IMR-90 (cell line): ENCODE data around the gene CHPF. TPM values are rescaled to one million over a fixed set of nuclear protein-coding genes. Genes with fewer than 3 reads are reported as not detected.

ENCODE experiments used
- ATAC-seq: fragments of 200-7000 bp; cut with Tn5 transposase; 2 replicates; pipeline ENCODE4 v1.9.1; 2020; ENCODE audit warnings: low read depth, mild to moderate bottlenecking, moderate library complexity
- BruUV-seq: library from RNA; stranded (reverse); fragments of 400-500 nt; replicated peaks from 2 replicates; lab custom pipeline; 2021; lab: Mats Ljungman, UMichigan
- CTCF ChIA-PET: fragments of 300-600 bp; formaldehyde crosslinking; extraction: SDS; loops from one replicate; lab custom pipeline; 2021; ENCODE audit warnings: antibody characterized with exemption; lab: Yijun Ruan, JAX
- POLR2A ChIA-PET: fragments of 300-600 bp; sonication (Branson Sonifier 250); formaldehyde crosslinking; loops from one replicate; lab custom pipeline; 2022; ENCODE audit warnings: antibody characterized with exemption; ENCODE audit not compliant: unreplicated experiment; lab: Charles Lee
- DNase-seq: peaks from one replicate; pipeline ENCODE4 v3.0.0; 2013
- H2AFZ ChIP-seq: replicated peaks from 2 replicates; pipeline ENCODE3; 2013; ENCODE audit warnings: low read length, mild to moderate bottlenecking; ENCODE audit not compliant: poor library complexity
- H2AK5ac ChIP-seq: 2 replicates; pipeline ENCODE4 v1.6.1; 2013; ENCODE audit warnings: low read depth, low read length, inconsistent platforms
- H2AK9ac ChIP-seq: replicated peaks from 2 replicates; pipeline ENCODE3; 2013; ENCODE audit warnings: mild to moderate bottlenecking, low read depth, low read length, moderate library complexity; ENCODE audit not compliant: poor library complexity
- H2BK120ac ChIP-seq: 2 replicates; pipeline ENCODE4 v1.6.1; 2013; ENCODE audit warnings: low read depth, low read length, inconsistent platforms
- H2BK15ac ChIP-seq: 3 replicates; pipeline ENCODE4 v1.6.1; 2013; ENCODE audit warnings: low read depth, low read length, inconsistent platforms
- H2BK20ac ChIP-seq: 2 replicates; pipeline ENCODE4 v1.6.1; 2013; ENCODE audit warnings: low read depth, mild to moderate bottlenecking, inconsistent platforms, low read length, moderate library complexity
- H2BK5ac ChIP-seq: 2 replicates; pipeline ENCODE4 v1.6.1; 2013; ENCODE audit warnings: mild to moderate bottlenecking, low read depth, low read length, inconsistent platforms; ENCODE audit not compliant: poor library complexity, severe bottlenecking
- H3K14ac ChIP-seq: replicated peaks from 2 replicates; pipeline ENCODE4 v1.6.1; 2013; ENCODE audit warnings: low read depth, low read length, inconsistent platforms
- H3K18ac ChIP-seq: 2 replicates; pipeline ENCODE4 v1.6.1; 2013; ENCODE audit warnings: low read depth, low read length, control low read depth
- H3K23ac ChIP-seq: 2 replicates; pipeline ENCODE4 v1.6.1; 2013; ENCODE audit warnings: low read depth, low read length, inconsistent platforms
- H3K27ac ChIP-seq: 2 replicates; pipeline ENCODE4 v1.5.1; 2013; ENCODE audit warnings: mild to moderate bottlenecking, control low read depth, low read length; ENCODE audit not compliant: insufficient read depth
- H3K27me3 ChIP-seq: 2 replicates; pipeline ENCODE4 v1.6.1; 2013; ENCODE audit warnings: low read length; ENCODE audit not compliant: control insufficient read depth, insufficient read depth
- H3K36me3 ChIP-seq: 2 replicates; pipeline ENCODE4 v1.6.1; 2013; ENCODE audit warnings: low read length, mixed read lengths; ENCODE audit not compliant: control insufficient read depth, insufficient read depth
- H3K4ac ChIP-seq: 2 replicates; pipeline ENCODE4 v1.6.1; 2013; ENCODE audit warnings: low read depth, low read length, inconsistent platforms
- H3K4me1 ChIP-seq: 2 replicates; pipeline ENCODE4 v1.6.1; 2013; ENCODE audit warnings: low read length, mixed read lengths; ENCODE audit not compliant: control insufficient read depth, insufficient read depth
- H3K4me2 ChIP-seq: 2 replicates; pipeline ENCODE4 v1.6.1; 2013; ENCODE audit warnings: low read depth, mild to moderate bottlenecking, control low read depth, low read length, moderate library complexity
- H3K4me3 ChIP-seq: 2 replicates; pipeline ENCODE4 v1.5.1; 2013; ENCODE audit warnings: low read depth, mild to moderate bottlenecking, control low read depth, low read length, moderate library complexity; ENCODE audit not compliant: insufficient read depth
- H3K56ac ChIP-seq: 2 replicates; pipeline ENCODE4 v1.6.1; 2013; ENCODE audit warnings: low read length, inconsistent platforms; ENCODE audit not compliant: insufficient read depth; ENCODE audit errors: extremely low read depth
- H3K79me1 ChIP-seq, 2 experiments: 2 replicates each; pipeline ENCODE4 v1.6.1; 2013; ENCODE audit warnings: low read length in 2 of 2, inconsistent platforms in 1 of 2, low read depth in 1 of 2
- H3K9ac ChIP-seq: 2 replicates; pipeline ENCODE4 v1.6.1; 2013; ENCODE audit warnings: low read depth, low read length, control low read depth
- H3K9me1 ChIP-seq: 2 replicates; pipeline ENCODE4 v1.6.1; 2013; ENCODE audit warnings: low read length, inconsistent platforms; ENCODE audit not compliant: insufficient read depth
- H3K9me3 ChIP-seq: 2 replicates; pipeline ENCODE4 v1.6.1; 2013; ENCODE audit warnings: low read length; ENCODE audit not compliant: control insufficient read depth, insufficient read depth
- H4K20me1 ChIP-seq: 2 replicates; pipeline ENCODE4 v1.6.1; 2013; ENCODE audit warnings: low read length, inconsistent platforms; ENCODE audit not compliant: insufficient read depth
- H4K5ac ChIP-seq: 2 replicates; pipeline ENCODE4 v1.6.1; 2013; ENCODE audit warnings: mild to moderate bottlenecking, low read depth, low read length, control low read depth
- H4K8ac ChIP-seq, 2 experiments: 2 replicates each; pipeline ENCODE4 v1.6.1; 2013; ENCODE audit warnings: low read depth in 2 of 2, low read length in 2 of 2, control low read depth in 1 of 2, inconsistent platforms in 1 of 2
- H4K91ac ChIP-seq: 2 replicates; pipeline ENCODE4 v1.6.1; 2013; ENCODE audit warnings: low read depth, low read length, inconsistent platforms; ENCODE audit not compliant: insufficient read depth
- BHLHE40 ChIP-seq: fragments of 150-350 bp; IDR thresholded peaks from 2 replicates; pipeline ENCODE4 v1.6.1; 2016; ENCODE audit warnings: mild to moderate bottlenecking, low read depth, low read length
- MAZ ChIP-seq: IDR thresholded peaks from 2 replicates; pipeline ENCODE4 v1.6.1; 2012; ENCODE audit warnings: low read depth, mild to moderate bottlenecking, low read length, improper control_type of control experiment, moderate library complexity, borderline replicate concordance
- MXI1 ChIP-seq: IDR thresholded peaks from 2 replicates; pipeline ENCODE4 v1.6.1; 2012; ENCODE audit warnings: low read depth, mild to moderate bottlenecking, low read length, moderate library complexity, borderline replicate concordance
- NFE2L2 ChIP-seq: fragments of 150-350 bp; IDR thresholded peaks from 2 replicates; pipeline ENCODE4 v1.6.1; 2016; ENCODE audit warnings: low read depth, mild to moderate bottlenecking, low read length
- POLR2A ChIP-seq: IDR thresholded peaks from 2 replicates; pipeline ENCODE4 v1.6.1; 2012; ENCODE audit warnings: mild to moderate bottlenecking, low read depth, low read length
- RAD21 ChIP-seq: IDR thresholded peaks from 2 replicates; pipeline ENCODE4 v1.6.1; 2012; ENCODE audit warnings: low read length, improper control_type of control experiment
- RCOR1 ChIP-seq: IDR thresholded peaks from 2 replicates; pipeline ENCODE4 v1.6.1; 2012; ENCODE audit warnings: mild to moderate bottlenecking, low read length, improper control_type of control experiment; ENCODE audit not compliant: insufficient replicate concordance
- USF2 ChIP-seq: fragments of 150-350 bp; IDR thresholded peaks from 2 replicates; pipeline ENCODE4 v1.6.1; 2017; ENCODE audit warnings: mild to moderate bottlenecking, antibody characterized with exemption, low read length, low read depth
- WGBS, 2 experiments: methylation state at CpG; one replicate each; pipeline versions ENCODE4 v1.1.5 to v1.1.7; 2013; ENCODE audit warnings: missing lambda C conversion rate in 2 of 2; ENCODE audit not compliant: insufficient read length in 1 of 2; ENCODE audit errors: extremely low coverage in 2 of 2; 5-methylcytosine and 5-hydroxymethylcytosine counted together
- dilution Hi-C: fragments of 300-500 bp; cut with HindIII; formaldehyde crosslinking; loops from one replicate; pipeline ENCODE4 v1.14.3; 2018; ENCODE audit warnings: low sequenced_read_pairs; ENCODE audit not compliant: unreplicated experiment
- in situ Hi-C: fragments of 300-500 bp; cut with MboI; formaldehyde crosslinking; loops from 3 replicates; pipeline ENCODE4 v1.14.3; 2019; ENCODE audit warnings: low sequenced_read_pairs, inconsistent platforms, mixed read lengths
- intact Hi-C: fragments of 100-400 bp; cut with micrococcal nuclease; formaldehyde crosslinking; loops from 2 replicates; pipeline ENCODE4 v1.10.0; 2022
- polyA plus RNA-seq, 3 experiments: library from polyadenylated mRNA; depleted of rRNA; stranded (reverse); fragments of >200 nt; gene quantifications; 2 replicates each; pipeline ENCODE4 v1.2.3, GENCODE V29; 2012; ENCODE audit warnings: low replicate concordance in 1 of 3
- total RNA-seq: library from RNA; depleted of rRNA; stranded (reverse); fragments of >200 nt; gene quantifications from 2 replicates; pipeline ENCODE4 v1.2.3, GENCODE V29; 2012

Gene CHPF
- total and polyA plus RNA-seq, 2 of the 4 experiments (the other 2 are of a cell fraction), result 24.0 to 115 TPM

GRCh38 chr2:219552382-219553167, 9.0 kb upstream of the CHPF start:
- Histone ChIP-seq H3K56ac (no peak overlapping the region), H4K8ac (no peak overlapping the region), H3K36me3 (no peaks in the 10 kb centered on the region), H3K9me3 (no peaks in the 10 kb centered on the region), H3K79me1 (no peaks in the 10 kb centered on the region), H2AK5ac (no peak overlapping the region), H2AFZ (peak overlapping the region; percentile 98), H3K23ac (no peak overlapping the region), H2BK15ac (no peak overlapping the region), H2BK5ac (peak overlapping the region; percentile 20), H2BK120ac (no peak overlapping the region), H2AK9ac (no peak overlapping the region), H4K91ac (no peak overlapping the region), H2BK20ac (no peak overlapping the region), H3K14ac (no peak overlapping the region; the same call in 1 of the 2 replicates), H3K9me1 (no peaks in the 10 kb centered on the region), H3K18ac (no peak overlapping the region), H4K5ac (no peak overlapping the region), H3K4me3 (peak overlapping the region; percentile 79), H4K20me1 (no peaks in the 10 kb centered on the region; the same call in 1 of the 2 replicates), H3K27ac (peak overlapping the region; percentile 53), H3K27me3 (no peaks in the 10 kb centered on the region), H3K9ac (0 out of 2 replicates have a peak overlapping the region, but pooled peaks have one; percentile 28), H3K4me1 (peaks cover 8% of the 10 kb centered on the region; the same call in 1 of the 2 replicates), H3K4ac (peak overlapping the region; percentile 25; the same call in 1 of the 2 replicates), H3K4me2 (peak overlapping the region; percentile 94)
- in situ Hi-C loops, result no loop called here
- ChIA-PET POLR2A (no interaction called here), CTCF (no interaction called here)
- BruUV-seq, result no TSS peak
- dilution Hi-C loops, result no loop called here
- DNase-seq (peak; percentile 65), ATAC-seq (peak; percentile 95)
- WGBS, 2 experiments, result 1% methylated on average over 48 of the region's 99 CpGs; no CpG with 5 or more reads in 1 of the 2 experiments
- intact Hi-C loops, result no loop called here
- TF ChIP-seq BHLHE40 (peak; percentile 40; the same call in 1 of the 2 replicates), RCOR1 (no peak), MXI1 (peak; percentile 85; the same call in 1 of the 2 replicates), POLR2A (no peak), MAZ (peak; percentile 9; the same call in 1 of the 2 replicates), USF2 (no peak), RAD21 (no peak), NFE2L2 (no peak)
